Raji (cell line): ENCODE measurements around the gene FAM9A.

Experiments
- POLR2A ChIP-seq: IDR thresholded peaks from 2 replicates; pipeline ENCODE4 v1.6.1; 2011; ENCODE audit warnings: low read depth, low read length, control low read depth; ENCODE audit not compliant: insufficient read depth

The FAM9A gene

DNA sequence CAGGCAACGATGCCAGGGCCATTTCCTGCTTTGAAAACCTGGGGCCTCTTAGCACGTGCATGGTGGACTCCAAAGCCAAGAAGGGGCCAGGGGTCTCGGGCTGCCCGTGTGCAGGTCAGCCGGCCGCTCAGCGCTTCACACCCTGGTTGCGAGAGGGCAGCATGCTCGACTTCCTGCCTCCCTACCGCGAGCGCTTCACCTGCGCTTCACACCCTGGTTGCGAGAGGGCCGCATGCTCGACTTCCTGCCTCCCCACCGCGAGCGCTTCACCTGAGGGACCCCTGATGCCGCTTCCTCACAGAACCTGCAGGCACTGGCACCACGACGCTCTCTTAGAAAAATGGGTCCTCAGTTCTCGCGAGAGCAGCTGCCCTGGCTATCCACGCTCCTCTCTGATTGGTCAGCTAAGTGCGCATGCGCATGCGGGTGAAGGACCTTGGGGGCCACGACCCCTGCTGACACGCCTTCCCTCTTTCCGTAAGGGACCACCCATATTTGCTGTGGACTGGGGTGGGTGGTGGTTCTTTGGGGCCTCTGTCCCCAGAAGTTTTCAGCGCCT, at the start of gene FAM9A:
FAM9A (minus strand) TSS at position 343 of the 559 bp plus-strand sequence. CDS start 1,212 bp downstream, outside the sequence.
- TF ChIP-seq POLR2A, result no peak

DNA sequence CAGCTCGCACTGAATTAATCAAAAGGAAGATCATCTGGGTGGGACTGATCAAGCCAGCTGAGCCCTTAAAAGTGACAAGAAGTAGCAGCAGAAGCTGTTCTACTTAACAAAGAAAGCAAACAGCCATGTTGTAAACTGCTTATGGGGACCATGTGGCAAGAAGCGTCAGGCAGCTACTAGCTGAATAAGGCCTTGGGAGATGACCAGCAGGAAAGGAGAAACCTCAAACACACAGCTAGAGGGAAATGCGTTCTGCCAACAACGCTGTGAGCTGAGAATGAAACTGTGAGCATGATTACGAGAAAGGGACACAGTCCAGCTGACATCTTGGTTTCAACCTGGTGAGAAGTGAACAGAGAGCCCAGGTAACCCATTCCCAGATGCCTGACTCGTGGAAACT, 49.3 kb upstream of the FAM9A start:
- TF ChIP-seq POLR2A, result no peak

GRCh38 chrX:8849945-8850344, 48.8 kb upstream of the FAM9A start:
- no peak for TF ChIP-seq POLR2A

DNA sequence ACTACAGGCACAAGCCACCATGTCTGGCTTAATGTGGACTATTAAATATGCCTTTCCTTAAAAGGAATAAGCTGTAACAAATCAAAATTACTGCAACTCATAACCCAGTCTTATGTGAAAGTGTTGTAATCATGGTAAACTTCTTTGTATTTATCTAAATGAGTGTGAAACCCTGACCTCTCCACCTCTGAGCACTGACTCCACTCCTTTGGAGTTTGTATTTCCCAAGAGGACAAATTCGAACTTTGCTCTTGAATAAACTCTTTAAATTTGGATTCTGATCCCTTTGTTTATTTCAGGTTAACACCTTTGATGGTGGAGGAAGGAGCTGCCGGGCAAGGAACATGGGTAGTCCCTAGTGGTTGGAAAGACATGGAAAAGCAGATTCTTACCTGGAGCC, 48.3 kb upstream of the FAM9A start:
- no peak for TF ChIP-seq POLR2A

DNA sequence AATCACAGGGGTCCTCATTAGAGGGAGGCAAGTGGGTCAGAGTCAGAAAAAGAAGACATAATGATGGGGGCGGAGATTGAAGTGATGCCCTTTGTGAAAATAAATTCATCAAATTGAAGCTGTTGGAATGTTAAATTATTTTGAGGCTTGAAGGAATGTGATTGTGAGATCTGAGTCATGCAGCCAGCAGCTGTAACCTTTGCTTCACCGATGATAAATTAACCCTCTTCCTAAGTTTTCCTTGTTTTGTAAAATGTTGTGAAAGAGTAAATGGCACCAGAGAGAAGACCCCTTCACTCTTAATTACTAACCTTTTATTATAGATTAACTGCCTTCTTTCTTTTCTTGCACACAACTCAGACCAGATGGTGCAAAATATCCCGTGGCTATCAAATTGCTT, 47.7 kb upstream of the FAM9A start:
- no peak for TF ChIP-seq POLR2A

- no peak for TF ChIP-seq POLR2A
These were observed 47.3 kb upstream of the FAM9A start for GRCh38 chrX:8848441-8848840.

DNA sequence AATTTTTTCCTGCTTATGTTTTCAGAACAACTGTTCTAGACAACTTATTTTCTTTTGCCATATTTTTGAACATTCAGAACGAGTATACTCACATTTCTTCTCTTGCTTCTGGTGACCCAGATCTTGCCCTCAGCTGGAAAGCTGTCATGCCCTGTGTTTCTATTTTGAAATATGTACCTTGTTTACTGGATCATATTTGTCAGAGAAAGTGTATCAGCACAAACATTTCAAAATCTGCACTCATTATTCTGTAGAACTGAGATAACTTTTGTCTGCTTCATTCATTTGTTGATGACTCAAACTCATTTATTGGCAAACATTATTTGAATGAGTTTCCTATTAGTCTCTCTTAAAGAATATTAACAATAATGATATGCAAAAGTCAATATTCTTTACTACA, 46.2 kb upstream of the FAM9A start:
- TF ChIP-seq POLR2A, result no peak

GRCh38 chrX:8846266-8846665, 45.1 kb upstream of the FAM9A start:
- no peak for TF ChIP-seq POLR2A

- no peak for TF ChIP-seq POLR2A
These were observed 44.3 kb upstream of the FAM9A start for GRCh38 chrX:8845469-8845868.

DNA sequence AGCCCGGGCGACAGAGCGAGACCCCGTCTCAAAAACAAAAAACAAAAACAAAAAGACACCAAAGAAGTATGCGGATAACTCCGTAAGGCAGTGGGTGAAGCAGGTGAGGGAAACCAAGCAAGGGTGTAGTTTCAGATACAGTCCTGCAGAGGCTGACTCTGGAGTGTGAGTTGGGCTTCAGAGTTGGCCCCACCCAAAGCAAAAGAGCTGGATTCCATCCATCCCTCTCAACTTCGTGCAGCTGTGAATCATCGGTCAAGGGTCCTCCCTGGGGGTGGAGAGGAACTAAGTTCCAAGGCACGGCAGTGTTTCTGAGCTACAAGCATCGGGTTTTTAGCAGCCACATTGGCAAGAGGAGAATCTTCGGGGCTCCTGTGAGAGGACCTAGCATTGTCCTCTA, 43.9 kb upstream of the FAM9A start:
- TF ChIP-seq POLR2A, result no peak

- TF ChIP-seq POLR2A, result no peak
These were observed 43.0 kb upstream of the FAM9A start for GRCh38 chrX:8844157-8844556.

DNA sequence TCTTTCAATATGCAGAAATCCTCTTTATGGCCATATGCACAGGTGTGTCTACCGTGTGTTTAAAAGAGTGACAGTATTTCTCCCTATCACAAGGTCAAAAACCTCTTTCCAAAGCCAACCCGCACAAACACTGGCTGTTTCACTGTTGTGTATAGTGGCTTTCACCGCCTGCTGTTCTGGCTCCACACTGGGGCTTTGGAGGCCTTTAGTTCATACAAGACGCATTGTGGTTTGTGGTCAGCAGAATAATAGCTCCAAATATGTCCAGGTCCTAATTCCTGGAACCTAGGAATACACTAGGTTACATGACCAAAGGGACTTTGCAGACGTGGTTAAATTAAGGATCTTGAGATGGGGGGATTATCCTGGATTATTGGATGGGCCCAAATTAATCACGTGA, 40.7 kb upstream of the FAM9A start:
- no peak for TF ChIP-seq POLR2A

DNA sequence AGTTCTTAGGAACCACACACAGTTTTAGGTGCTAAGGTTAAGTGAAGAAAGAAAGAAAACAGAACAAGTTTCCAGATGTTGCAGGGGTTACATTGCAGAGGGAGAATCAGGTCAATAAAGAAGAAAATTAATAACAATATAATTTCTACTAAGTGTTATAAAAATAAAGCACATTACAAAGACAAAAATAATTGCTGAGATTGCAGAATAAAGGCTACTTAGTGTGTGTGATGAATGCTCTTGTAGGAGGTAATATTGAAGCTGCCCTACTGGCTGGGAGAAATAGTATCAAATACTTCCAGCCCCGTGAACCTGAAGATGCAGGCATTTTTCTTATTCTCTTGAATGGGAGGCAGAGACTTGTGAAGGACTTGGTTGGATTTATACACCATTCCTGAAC, 33.2 kb upstream of the FAM9A start:
- TF ChIP-seq POLR2A, result no peak

GRCh38 chrX:8832582-8833378, 31.6 kb upstream of the FAM9A start:
- no peak for TF ChIP-seq POLR2A

GRCh38 chrX:8823698-8824097, 22.5 kb upstream of the FAM9A start:
- TF ChIP-seq POLR2A, result no peak

GRCh38 chrX:8822002-8822401, 20.8 kb upstream of the FAM9A start:
- no peak for TF ChIP-seq POLR2A
